M059J (cell line): ENCODE data around the gene UPB1. TPM values are rescaled to one million over a fixed set of nuclear protein-coding genes. Genes with fewer than 3 reads are reported as not detected.
"Not testable (repeated sequence)": the region's sequence is repeated elsewhere in the genome, so short reads cannot be mapped to it uniquely, and the experiment has no call there.

Experiments used
- DNase-seq: peaks from one replicate; pipeline ENCODE4 v3.0.0-alpha.2; 2012; ENCODE audit warnings: low read depth
- total RNA-seq: library from RNA; depleted of rRNA; stranded (reverse); fragments of >200 nt; shearing (Covaris generic); gene quantifications from 2 replicates; pipeline ENCODE4 v1.2.3, GENCODE V29; 2014

The UPB1 gene
- total RNA-seq, 1 experiment from 2014 or later: 0.47 TPM

DNA sequence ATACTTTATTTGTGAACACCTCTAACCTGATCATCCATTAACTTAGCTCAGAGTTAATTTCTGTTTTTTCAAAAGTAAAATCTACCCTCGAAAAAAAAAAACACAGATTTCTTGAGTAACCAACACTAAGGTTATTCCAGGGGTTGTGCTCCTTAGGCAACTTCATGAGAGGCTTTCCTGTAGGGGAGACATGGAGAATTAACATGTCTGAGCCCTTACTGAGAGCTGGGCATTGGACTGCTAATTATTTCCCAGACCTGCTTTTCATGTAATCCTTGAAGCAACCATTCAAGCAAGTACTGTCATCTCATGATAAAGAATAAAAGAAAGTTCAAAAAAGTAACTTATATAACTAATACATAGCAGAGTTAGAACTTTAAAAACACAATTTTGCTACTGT is 13.5 kb upstream of the UPB1 start:
- DNase-seq: no peak

- peak; percentile 75 for DNase-seq
Measured at GRCh38 chr22:24482575-24482974, 12.6 kb upstream of the UPB1 start.

DNA sequence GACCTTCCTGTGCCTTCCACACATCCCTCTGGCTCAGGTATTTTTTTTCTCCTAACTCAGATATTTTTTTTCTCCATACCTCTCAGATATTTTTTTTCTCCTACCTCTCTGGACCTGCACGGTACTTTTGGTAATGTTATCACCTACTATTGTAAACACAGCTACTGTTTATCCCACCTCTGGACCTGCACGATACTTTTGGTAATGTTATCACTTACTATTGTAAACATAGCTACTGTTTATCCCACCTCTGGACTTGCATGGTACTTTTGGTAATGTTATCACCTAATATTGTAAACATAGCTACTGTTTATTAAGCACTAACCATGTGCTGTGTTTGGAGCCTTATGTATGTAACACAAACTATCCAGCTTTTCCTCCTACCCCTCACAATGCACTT is 12.1 kb upstream of the UPB1 start:
- DNase-seq: no peak

DNA sequence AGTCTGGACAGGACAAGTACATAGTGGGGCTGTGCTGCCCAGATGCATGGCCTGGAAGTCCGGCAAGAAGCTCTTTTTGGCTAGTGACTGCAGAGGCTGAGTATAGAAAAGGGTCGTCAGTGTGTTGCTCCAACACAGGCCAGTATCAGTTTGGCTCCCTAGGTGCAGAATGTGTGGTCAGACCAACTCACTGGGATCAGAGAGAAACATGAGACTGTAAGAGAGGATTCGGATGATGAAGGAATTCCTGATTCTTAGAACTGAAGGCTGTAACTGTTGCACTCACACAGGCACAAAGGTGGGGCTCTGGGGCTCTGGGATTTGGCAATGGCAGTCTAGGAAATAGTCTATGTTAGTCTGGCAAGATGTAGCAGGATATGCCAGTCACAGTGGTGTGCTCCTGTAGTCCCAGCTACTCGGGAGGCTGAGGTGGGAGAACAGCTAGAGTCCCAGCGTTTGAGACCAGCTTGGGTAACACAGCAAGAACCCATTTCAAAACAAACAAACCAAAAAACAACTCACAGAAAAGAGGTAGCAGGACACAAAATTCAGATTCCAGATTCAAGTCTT is 11.1 kb upstream of the UPB1 start:
- peak; percentile 18 for DNase-seq

GRCh38 chr22:24485170-24485569 is 10.0 kb upstream of the UPB1 start:
- DNase-seq: no peak

- peak; percentile 57 for DNase-seq
Measured at GRCh38 chr22:24485608-24486007, 9.5 kb upstream of the UPB1 start.

- DNase-seq: peak; percentile 89
Measured at GRCh38 chr22:24486501-24486921, 8.6 kb upstream of the UPB1 start.

DNA sequence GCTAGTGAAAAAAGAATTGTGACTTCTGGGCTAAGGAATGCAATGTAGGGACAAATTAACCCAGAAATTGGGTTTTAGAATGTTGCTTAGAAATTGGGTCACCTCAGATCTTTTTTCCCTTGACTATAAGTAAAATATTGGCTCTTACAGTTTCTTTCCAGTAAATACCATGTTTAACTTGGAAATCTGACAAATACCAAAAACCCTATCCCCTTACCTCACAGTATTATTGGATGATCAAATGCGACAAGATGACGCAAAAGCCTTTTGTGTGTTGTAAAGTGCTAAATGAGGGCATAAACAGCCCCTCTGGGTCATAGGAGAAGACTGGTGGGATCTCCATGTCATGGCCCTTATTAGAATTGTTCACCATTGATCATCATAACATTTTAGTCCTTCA is 6.1 kb upstream of the UPB1 start:
- DNase-seq: no peak

DNA sequence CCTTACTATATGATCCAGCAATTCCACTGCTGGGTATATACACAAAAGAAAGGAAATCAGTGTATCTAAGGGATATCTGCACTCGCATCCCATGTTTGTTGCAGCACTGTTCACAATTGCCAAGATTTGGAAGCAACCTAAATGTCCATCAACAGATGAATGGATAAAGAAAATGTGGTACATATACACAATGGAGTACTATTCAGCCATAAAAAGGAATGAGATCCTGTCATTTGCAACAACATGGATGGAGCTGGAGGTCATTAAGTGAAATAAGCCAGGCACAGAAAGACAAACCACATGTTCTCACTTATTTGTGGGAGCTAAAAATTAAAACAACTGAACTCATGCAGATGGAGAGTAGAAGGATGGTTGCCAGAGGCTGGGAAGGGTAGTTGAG is 5.7 kb upstream of the UPB1 start:
- DNase-seq: not testable (repeated sequence)

- no peak for DNase-seq
Measured at GRCh38 chr22:24492391-24492790, 2.7 kb upstream of the UPB1 start.

DNA sequence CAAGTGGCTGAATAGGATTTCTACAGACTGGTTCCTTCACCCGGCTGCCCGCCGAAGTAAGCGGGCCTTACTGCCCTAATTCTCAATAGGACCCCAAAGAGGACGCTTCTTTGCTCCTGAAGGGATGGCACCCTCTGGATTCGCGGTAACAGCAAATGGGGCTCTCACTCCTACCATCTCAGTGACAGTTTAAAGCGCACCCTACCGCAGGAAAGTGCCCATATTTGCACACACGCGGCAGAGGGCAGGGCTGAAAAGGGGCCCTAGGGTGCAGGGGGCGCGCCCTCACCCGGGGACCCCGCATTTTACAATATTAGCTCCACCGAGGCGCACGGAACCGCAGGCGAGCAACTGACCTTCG is 985 bp upstream of the UPB1 start:
- DNase-seq: no peak

DNA sequence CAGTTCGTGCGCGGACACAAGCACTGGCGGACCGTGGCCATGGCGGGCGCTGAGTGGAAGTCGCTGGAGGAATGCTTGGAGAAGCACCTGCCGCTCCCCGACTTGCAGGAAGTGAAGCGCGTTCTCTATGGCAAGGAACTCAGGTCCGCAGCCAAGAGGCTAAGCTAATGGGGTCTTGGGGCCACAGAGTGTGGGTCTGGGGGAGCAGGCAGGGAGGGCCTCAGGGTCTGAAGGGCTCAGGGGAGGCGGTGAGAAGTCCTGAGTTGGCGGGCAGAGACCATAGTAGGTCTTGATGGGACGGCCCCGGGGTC is 188 bp downstream of the UPB1 start:
- no peak for DNase-seq

GRCh38 chr22:24496234-24496633 is 1.1 kb downstream of the UPB1 start:
- DNase-seq: no peak

DNA sequence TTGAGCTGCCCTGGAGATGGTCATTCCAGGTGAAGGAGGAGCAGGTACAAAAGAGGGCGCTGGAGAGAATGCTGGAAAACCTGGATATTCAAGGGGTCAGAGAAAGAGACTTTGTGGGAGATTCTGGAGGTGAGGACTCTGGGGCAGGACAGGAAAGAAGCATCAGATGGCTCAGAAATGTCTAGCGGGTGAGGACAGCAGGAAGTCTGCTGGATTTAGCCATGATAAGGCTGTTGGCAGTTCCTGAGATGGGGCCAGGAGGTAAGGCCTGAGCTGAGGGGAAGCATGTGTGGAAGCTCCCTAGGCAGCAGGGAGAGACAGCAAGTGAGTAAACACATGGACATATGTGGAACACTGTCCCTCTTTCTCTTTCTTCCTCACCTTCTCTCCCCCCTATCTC is 1.5 kb downstream of the UPB1 start:
- DNase-seq: no peak

- DNase-seq: no peak
Measured at GRCh38 chr22:24497841-24498258, 2.7 kb downstream of the UPB1 start.

GRCh38 chr22:24498824-24499223 is 3.7 kb downstream of the UPB1 start:
- no peak for DNase-seq

GRCh38 chr22:24499706-24500276 is 4.7 kb downstream of the UPB1 start:
- DNase-seq: no peak

GRCh38 chr22:24500277-24500820 is 5.2 kb downstream of the UPB1 start:
- DNase-seq: no peak

DNA sequence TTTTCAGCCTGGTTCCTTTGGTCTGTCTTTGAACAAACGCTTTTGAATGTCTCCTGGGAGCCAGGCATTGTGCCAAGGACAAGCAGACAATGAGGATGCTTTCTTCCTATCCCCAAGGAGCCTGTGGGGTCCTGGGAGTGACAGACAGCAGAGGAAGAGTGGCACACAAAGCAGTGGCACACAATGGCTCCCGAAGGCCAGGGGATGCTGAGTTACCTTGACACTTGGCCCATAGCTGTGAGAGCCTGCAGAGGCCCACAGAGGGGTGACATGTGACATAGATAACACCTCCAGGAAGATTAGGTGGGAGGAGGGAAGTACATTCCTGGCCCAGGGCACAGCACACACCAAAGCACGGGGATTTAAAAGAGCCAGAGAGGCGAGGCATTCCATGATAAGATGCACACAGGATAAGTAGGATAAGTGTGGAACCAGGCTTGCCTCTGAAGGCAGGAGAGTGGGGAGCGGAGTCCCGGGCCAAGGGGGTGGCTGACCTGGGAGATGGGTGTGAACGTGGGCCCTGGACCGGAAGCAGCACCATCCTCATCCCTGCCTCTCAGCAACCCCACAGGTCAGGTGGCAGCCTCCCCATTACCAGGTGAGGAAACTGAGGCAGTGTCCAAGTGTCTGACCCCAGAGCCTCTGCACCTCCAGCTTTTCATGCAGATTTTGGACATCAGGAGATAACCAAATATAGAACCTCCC is 6.3 kb downstream of the UPB1 start:
- no peak for DNase-seq

DNA sequence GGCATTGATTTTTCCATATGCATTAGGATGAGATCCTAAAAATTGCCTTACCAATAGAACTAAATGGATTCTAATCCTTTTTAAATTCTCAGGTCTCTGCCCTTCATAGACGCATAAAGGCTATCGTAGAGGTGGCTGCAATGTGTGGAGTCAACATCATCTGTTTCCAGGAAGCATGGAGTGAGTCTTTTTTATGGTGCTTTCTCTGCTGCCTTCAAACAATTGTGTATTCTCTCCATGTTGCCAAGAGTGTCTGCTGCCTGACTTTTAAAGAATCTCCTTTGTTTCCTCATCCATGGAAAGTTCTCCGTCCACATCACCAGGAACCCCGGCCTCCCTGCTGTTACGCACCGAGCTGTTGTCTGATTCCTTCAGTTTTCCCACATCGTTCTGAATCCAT is 6.9 kb downstream of the UPB1 start:
- no peak for DNase-seq

GRCh38 chr22:24502541-24502940 is 7.4 kb downstream of the UPB1 start:
- no peak for DNase-seq

DNA sequence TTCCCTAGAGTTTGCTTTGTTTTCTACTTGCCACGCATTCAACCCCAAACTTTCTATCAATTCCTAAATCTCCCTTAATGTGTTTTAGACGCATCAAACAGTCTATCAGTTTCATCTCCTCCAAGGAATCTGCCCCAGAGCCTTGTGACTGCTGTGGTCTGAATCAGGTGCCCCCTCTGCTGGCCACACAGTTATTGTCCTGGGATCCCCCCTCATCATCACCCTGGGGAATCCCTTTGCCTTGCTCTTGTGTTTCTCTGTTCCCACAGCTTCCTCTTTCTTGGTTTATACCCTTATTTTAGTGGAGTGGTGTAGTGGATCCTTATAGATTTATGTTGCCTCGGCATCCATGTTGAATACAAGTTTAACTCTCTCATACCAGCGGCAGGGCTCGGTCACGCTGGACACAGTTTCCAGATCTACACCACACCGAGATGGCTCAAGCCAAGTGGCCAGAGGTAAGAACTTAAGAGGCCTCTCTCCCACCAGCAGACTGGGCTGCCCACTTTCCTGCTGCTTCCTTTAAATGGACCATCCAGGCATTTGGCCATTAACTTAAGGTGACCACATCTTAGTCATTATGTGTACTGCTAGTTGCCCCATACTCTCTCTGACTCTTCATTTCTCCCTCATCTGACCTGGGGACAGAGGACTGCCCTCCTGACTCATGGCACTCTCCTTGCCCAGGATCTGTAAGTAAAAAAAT is 8.2 kb downstream of the UPB1 start:
- peak; percentile 74 for DNase-seq

GRCh38 chr22:24503843-24504338 is 8.8 kb downstream of the UPB1 start:
- DNase-seq: no peak
